Naive thymus-derived CD8-positive, alpha-beta T cell (primary cell): ENCODE data around the gene HOXC13. TPM values are rescaled to one million over a fixed set of nuclear protein-coding genes. Genes with fewer than 3 reads are reported as not detected.

Source experiments
- ATAC-seq, 2 donors: fragments of 150-1000 bp; cut with Tn5 transposase in 1 of 2; sonication (Bioruptor Pico), chemical (Tn5 transposase) in 1 of 2; 1 replicate in 1 of 2; 2 replicates in 1 of 2; pipeline ENCODE4 v1.10.0; 2021; ENCODE audit warnings: mild to moderate bottlenecking in 2 of 2, moderate library complexity in 2 of 2
- POLR2A ChIA-PET: fragments of 350-600 bp; sonication (Branson Sonifier 250); formaldehyde crosslinking; loops from one replicate; lab custom pipeline; 2021; ENCODE audit warnings: antibody characterized with exemption; lab: Charles Lee
- DNase-seq, 10 donors: peaks; one replicate each; pipeline versions ENCODE4 v3.0.0 to v3.0.0-alpha.2; 2020 to 2022
- H3K27ac Mint-ChIP-seq, 10 donors: one replicate each; pipeline ENCODE4 v1.8.0; 2020 to 2022; ENCODE audit warnings: mild to moderate bottlenecking in 10 of 10, mixed read lengths in 10 of 10, moderate library complexity in 4 of 10, inconsistent platforms in 1 of 10
- H3K27me3 Mint-ChIP-seq, 5 donors: one replicate each; pipeline ENCODE4 v1.8.0; 2021 to 2022; ENCODE audit warnings: mixed read lengths in 5 of 5
- H3K36me3 Mint-ChIP-seq, 3 donors: one replicate each; pipeline ENCODE4 v1.8.0; 2020 to 2022; ENCODE audit warnings: mixed read lengths in 3 of 3, mild to moderate bottlenecking in 2 of 3, inconsistent platforms in 1 of 3
- H3K4me1 Mint-ChIP-seq, 4 donors: one replicate each; pipeline ENCODE4 v1.8.0; 2021 to 2022; ENCODE audit warnings: mixed read lengths in 4 of 4
- H3K4me3 Mint-ChIP-seq, 10 donors: one replicate each; pipeline ENCODE4 v1.8.0; 2020 to 2022; ENCODE audit warnings: mild to moderate bottlenecking in 10 of 10, mixed read lengths in 10 of 10, moderate library complexity in 6 of 10, inconsistent platforms in 1 of 10
- H3K9me3 Mint-ChIP-seq, 9 donors: one replicate each; pipeline ENCODE4 v1.8.0; 2020 to 2022; ENCODE audit warnings: mixed read lengths in 9 of 9, mild to moderate bottlenecking in 3 of 9, inconsistent platforms in 1 of 9, moderate library complexity in 1 of 9
- polyA plus RNA-seq, 3 donors: library from polyadenylated mRNA; unstranded; fragments of 300-500 nt; fragmentation: Illumina TruSeq; gene quantifications; one replicate each; pipeline ENCODE4 v1.2.3, GENCODE V29; 2021
- total RNA-seq, 8 experiments: library from RNA in 2 of 8; stranded (reverse) in 2 of 8; gene quantifications; one replicate each; pipeline ENCODE4 v1.2.3 and lab custom pipeline; 2021 to 2026

The HOXC13 gene
- total and polyA plus RNA-seq, 5 experiments from 2014 or later = not detected

DNA sequence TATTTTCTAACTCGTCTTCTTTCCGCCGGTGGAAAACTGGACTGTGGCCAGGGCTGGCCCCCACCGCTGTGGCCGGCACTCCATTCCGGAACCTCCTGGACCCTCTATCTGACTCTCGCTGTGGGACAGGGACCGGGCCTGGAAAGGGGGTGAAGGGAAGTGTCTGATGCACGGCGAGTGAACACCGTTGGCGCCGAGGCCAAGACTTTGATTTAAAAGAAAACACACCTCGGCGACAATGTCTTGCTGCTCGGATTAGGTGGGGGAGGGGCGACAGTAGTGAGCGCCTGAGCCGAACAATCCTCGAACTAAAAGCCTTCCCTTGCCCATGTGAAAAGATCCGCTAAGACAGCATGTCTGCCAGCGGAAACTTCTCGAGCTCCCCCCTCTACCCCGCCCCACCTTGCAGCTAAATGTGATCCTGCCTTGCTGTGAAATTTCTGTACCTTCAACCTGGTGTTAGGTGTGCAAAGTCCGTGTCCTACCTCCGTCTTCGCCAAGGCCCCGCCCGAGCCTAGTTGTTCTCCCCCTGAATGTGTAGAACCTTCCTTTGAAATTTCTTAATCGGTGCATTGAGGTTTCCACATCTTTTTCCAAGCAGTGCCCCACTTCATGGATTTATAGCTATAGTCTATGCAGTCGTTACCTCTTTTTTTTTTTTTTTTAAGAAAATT is 37.0 kb downstream of the HOXC13 start:
- POLR2A ChIA-PET = interaction anchor here (0.6 kb wide), 2 partner anchors 10 to 1740 kb away, joined by 3 to 4 read pairs; partner anchors contain the start of gene BLOC1S1
- H3K36me3 Mint-ChIP-seq = peaks cover 5 to 14% (median 8%) of the 10 kb centered on the region in 3 donors
- H3K4me3 Mint-ChIP-seq = peak overlapping the region; percentile 38 to 77 (median 71)
- ATAC-seq (no peak), DNase-seq (peak in 1 of 10 donors; percentile 54)
- peaks cover 0 to 27% (median 11%) of the 10 kb centered on the region in 9 donors for H3K9me3 Mint-ChIP-seq
- peaks cover 56 to 98% (median 80%) of the 10 kb centered on the region in 5 donors for H3K27me3 Mint-ChIP-seq
- H3K27ac Mint-ChIP-seq = peak overlapping the region in 2 of 10 donors; percentile 52 to 66
- H3K4me1 Mint-ChIP-seq = peaks cover 8 to 35% (median 21%) of the 10 kb centered on the region in 4 donors

DNA sequence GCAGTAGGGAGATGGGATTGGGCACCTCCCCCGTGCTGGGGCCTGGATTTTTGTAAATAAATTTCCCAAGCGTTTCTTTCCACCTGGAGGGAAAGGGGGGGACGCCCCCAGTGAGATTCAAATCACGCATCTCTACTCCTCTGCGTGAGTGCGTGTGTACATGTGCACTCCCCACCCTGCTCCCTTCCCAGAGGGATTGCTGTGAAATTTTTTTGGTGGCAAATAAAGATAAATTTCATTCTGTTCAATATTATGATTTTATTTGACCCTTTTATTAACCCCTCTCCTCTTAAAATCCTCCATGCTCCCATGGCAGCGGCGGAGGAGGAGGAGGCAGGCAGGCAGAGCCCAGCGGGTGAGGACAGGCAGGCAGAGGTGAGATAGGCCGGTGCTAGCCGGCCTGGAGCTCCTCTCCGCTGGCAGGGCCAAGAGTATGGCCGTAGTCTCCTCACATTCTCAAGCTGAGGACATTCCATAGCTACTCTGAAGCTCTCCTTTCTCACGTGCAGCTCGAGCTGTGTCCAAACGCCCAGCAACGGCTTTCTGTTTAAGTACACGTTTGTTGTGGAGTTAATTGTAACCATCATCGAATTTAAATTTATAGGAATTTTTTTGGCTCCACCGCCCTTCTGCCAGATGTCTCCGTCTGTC is 37.7 kb downstream of the HOXC13 start:
- peak overlapping the region in 1 of 10 donors; percentile 66 for H3K27ac Mint-ChIP-seq
- no peak for ATAC-seq

DNA sequence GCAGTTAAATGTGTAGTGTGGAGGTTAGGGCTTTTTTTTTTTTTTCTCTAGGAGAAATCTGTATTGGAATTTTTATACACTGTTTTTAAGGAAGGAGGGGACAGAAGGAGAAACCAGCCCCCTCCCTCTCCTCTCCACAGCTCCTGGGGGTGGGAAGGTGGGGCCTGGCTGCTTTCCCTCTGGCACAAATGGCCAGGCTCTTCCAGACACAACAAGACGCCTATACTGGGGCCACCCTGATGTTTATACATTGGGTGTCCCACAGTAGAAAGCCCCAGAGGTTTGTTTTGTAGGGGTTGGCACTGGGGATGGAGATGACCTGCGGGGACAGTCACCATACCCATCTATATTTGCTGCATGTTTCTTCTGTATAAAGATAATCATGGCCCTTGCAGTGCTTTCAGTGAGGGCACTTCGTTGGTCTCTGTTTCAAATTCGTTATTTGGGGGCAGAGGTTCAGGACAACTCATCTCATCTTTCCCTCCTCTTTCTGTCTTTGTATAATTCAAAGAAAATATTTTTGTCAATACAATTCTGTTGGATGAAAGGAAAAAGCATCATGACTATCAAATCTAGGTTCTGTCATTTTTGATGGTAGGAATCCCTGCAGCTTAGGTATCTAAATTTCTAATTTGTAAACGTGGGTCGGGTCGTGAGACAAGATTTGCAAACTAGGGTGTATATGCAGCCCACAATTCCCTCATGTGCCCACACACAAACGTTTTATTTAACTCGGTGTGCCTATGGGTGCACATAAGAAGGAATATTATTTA is 38.4 kb downstream of the HOXC13 start:
- DNase-seq (peak in 1 of 10 donors; percentile 7), ATAC-seq (no peak)
- POLR2A ChIA-PET = interaction anchor here (0.6 kb wide), 1 partner anchor 13 kb away, joined by 3 read pairs; no protein-coding TSS in a partner anchor
- Mint-ChIP-seq H3K36me3 (peaks cover 5 to 14% (median 8%) of the 10 kb centered on the region in 3 donors), H3K27me3 (peaks cover 52 to 98% (median 80%) of the 10 kb centered on the region in 5 donors), H3K9me3 (peaks cover 0 to 26% (median 10%) of the 10 kb centered on the region in 9 donors), H3K27ac (no peak overlapping the region), H3K4me1 (peaks cover 8 to 41% (median 23%) of the 10 kb centered on the region in 4 donors), H3K4me3 (peak overlapping the region in 1 of 10 donors; percentile 14)

More for the DNA sequence above, 37.7 kb downstream of the HOXC13 start:
- H3K36me3 Mint-ChIP-seq = peaks cover 5 to 14% (median 8%) of the 10 kb centered on the region in 3 donors
- peaks cover 0 to 27% (median 11%) of the 10 kb centered on the region in 9 donors for H3K9me3 Mint-ChIP-seq
- no peak for DNase-seq
- H3K4me1 Mint-ChIP-seq = peaks cover 8 to 41% (median 23%) of the 10 kb centered on the region in 4 donors
- peak overlapping the region in 2 of 10 donors; percentile 14 to 77 for H3K4me3 Mint-ChIP-seq
- POLR2A ChIA-PET = interaction anchor here (0.6 kb wide), 3 partner anchors 11 to 1740 kb away, joined by 3 to 4 read pairs (median 3); partner anchors contain the start of gene BLOC1S1
- peaks cover 56 to 98% (median 80%) of the 10 kb centered on the region in 5 donors for H3K27me3 Mint-ChIP-seq

DNA sequence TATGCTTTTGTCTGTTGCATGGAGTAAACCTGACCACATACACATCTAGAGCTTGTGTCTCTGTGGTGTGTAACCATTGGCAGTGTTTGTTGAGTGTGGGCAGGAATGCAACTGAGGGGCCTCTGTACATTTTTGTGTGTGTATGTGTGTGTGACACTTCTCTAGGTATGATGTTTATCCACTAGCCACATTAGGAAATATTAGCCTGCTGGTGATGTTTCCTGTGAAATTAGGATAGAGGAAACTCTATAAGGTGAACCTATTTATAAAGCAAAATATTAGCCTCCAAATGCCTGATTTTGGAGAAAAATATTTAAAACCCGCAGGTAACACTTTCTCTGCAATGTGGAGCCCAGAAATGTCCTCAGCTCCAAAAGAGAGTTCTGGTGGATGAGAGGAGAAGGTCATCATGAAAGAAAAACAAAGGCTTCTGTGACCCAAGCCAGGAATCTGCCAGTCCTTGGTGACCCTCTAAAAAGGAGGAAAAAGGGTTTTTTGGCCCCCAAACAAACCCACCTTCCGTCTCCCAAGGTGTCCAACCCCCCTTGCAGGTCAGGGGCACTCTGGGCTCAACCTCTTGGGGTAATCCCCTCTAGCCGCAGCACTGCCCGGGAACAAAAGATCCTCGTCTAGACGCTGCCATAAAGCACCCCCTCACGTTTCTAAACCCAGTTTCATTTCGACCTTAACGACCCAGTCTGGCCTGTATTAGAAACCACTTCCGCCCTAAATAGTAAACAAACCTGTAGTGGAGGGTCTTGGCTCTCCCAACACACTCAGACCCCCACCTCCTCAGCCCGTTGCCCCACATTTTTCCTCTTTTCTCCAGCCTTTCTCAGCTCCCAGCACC is 39.2 kb downstream of the HOXC13 start:
- Mint-ChIP-seq H3K9me3 (peaks cover 0 to 27% (median 6%) of the 10 kb centered on the region in 9 donors), H3K4me1 (peaks cover 8 to 40% (median 23%) of the 10 kb centered on the region in 4 donors), H3K36me3 (peaks cover 2 to 14% (median 8%) of the 10 kb centered on the region in 3 donors), H3K4me3 (no peak overlapping the region), H3K27ac (no peak overlapping the region), H3K27me3 (peaks cover 51 to 98% (median 77%) of the 10 kb centered on the region in 5 donors)
- POLR2A ChIA-PET = no interaction called here
- DNase-seq (no peak), ATAC-seq (no peak)

DNA sequence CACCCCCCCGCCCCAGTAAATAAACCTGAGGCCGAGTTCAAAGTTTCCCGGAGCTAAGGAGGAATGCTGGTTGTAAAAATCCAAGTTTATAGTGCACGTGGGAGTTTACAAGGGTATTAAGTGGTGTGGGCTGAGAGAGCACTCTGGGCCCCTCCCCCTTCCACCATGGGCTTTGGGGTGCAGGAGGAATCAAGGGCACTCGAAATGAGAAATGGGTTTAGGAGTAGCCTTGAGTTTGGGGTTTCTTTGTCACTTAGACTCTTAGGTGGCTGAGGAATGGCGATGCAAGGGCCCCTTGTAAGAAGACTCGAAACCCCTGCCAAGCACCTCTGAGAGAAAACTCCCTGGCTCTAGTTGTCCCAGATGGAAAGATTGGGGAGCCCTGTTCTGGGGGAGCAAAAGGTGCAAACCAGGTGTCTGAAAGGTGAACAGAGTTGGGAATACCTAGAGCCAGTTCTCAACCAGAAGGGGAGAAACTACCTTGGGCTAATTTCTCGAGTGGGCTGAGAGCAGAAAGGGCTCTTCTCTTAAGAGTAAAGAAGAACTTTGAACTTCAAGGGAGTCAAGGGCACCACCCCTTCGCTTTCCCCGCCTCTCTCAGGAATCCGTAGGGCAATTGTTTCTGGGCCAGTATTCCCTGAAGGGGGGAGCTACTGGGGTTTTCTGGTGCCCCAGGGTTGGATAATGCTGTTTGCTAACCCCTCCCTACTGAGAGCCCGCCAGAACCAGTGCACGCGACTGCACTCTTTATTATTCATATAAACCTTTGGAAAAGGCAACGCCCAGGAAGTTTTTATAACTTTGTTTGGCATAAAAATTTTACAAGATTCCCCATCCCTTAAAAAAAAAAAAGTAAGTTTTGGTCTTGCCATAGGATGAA is 40.1 kb downstream of the HOXC13 start:
- Mint-ChIP-seq H3K9me3 (peaks cover 0 to 23% (median 0%) of the 10 kb centered on the region in 9 donors), H3K27ac (no peak overlapping the region), H3K4me1 (peaks cover 4 to 31% (median 18%) of the 10 kb centered on the region in 4 donors), H3K27me3 (peaks cover 51 to 98% (median 79%) of the 10 kb centered on the region in 5 donors), H3K36me3 (peaks cover 2 to 9% (median 4%) of the 10 kb centered on the region in 3 donors), H3K4me3 (peak overlapping the region in 1 of 10 donors; percentile 20)
- DNase-seq (no peak), ATAC-seq (no peak)
- POLR2A ChIA-PET = interaction anchor here (0.7 kb wide), 1 partner anchor 37 kb away, joined by 3 read pairs; no protein-coding TSS in a partner anchor

DNA sequence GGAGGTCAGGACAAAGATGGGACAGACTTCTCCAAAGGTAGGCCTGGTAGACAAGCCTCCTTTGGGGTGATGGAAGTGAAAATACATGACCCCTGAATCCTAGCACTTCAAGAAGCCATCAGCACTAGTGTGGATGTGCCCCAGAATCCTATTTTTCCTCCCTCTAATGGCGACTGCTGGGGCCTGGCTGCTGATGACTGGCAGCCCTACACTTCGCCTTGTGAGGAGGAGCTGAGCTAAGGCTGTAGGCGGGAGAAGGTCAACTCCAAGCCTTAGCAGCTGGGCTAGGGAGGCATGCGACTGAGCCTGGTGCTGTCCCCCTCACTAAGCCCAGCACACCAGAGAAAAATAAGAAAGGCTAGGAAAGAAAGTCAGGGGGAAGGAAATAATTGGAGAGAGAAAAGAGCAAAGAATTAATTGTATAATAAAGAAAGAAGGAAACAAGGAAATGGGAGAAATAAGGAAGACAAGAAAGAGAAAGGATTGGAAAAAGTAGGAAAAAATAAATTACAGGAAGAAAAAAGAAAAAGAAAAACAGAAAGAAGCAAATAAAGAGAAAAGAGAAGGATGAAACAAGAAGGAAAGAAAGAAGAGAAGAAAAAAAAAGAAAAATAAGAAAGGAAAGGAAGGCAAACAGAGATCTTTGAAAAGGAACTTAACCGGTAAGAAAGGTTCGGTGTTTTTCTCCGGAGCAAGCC is 41.6 kb downstream of the HOXC13 start:
- Mint-ChIP-seq H3K9me3 (peaks cover 0 to 23% (median 0%) of the 10 kb centered on the region in 9 donors), H3K4me3 (peak overlapping the region in 4 of 10 donors; percentile 8 to 45 (median 28)), H3K36me3 (peaks cover 2 to 9% (median 4%) of the 10 kb centered on the region in 3 donors), H3K27ac (peak overlapping the region in 1 of 10 donors; percentile 63), H3K27me3 (peaks cover 53 to 99% (median 82%) of the 10 kb centered on the region in 5 donors), H3K4me1 (peaks cover 2 to 28% (median 14%) of the 10 kb centered on the region in 4 donors)
- ATAC-seq (no peak), DNase-seq (no peak)
- POLR2A ChIA-PET = no interaction called here

DNA sequence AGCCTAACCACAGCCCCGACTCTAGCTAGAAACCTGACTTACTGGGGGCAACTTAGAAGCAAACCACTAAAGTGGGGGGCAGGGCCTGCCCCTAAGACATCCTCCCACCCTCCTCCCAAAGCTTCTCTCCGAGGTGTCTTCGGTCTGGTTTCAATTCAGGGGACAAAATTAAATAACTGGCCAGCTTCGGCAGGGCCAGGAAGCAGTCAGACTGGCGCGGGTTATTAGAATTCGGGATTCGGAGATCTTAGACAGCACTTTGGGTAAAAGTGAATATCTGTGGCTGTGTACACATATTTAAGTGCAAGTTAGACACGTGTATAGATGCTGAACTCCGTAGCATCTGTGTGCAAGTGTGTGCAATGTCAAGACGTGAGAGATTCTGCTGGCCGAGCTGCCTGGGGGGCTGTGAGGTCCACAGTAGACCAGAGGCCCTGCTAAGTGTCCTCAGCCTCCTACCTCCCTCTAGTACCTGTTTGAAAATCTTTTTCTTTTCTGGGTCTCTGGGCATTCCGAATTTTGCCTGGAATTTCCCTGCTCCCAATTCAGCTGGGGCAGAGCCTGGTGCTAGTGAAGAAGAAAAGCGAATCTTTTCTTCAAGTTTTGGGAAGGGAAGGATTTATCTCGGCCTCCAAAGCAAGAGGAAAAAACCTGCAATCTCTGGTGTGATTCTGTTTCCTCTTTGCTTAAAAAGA is 42.3 kb downstream of the HOXC13 start:
- peaks cover 2 to 9% (median 4%) of the 10 kb centered on the region in 3 donors for H3K36me3 Mint-ChIP-seq
- H3K4me3 Mint-ChIP-seq = no peak overlapping the region
- POLR2A ChIA-PET = no interaction called here
- peaks cover 4 to 26% (median 13%) of the 10 kb centered on the region in 4 donors for H3K4me1 Mint-ChIP-seq
- DNase-seq = no peak
- ATAC-seq = peak in 1 of 2 donors; percentile 35
- peaks cover 50 to 99% (median 80%) of the 10 kb centered on the region in 5 donors for H3K27me3 Mint-ChIP-seq
- H3K9me3 Mint-ChIP-seq = peaks cover 0 to 22% (median 0%) of the 10 kb centered on the region in 9 donors
- H3K27ac Mint-ChIP-seq = peak overlapping the region in 1 of 10 donors; percentile 79

DNA sequence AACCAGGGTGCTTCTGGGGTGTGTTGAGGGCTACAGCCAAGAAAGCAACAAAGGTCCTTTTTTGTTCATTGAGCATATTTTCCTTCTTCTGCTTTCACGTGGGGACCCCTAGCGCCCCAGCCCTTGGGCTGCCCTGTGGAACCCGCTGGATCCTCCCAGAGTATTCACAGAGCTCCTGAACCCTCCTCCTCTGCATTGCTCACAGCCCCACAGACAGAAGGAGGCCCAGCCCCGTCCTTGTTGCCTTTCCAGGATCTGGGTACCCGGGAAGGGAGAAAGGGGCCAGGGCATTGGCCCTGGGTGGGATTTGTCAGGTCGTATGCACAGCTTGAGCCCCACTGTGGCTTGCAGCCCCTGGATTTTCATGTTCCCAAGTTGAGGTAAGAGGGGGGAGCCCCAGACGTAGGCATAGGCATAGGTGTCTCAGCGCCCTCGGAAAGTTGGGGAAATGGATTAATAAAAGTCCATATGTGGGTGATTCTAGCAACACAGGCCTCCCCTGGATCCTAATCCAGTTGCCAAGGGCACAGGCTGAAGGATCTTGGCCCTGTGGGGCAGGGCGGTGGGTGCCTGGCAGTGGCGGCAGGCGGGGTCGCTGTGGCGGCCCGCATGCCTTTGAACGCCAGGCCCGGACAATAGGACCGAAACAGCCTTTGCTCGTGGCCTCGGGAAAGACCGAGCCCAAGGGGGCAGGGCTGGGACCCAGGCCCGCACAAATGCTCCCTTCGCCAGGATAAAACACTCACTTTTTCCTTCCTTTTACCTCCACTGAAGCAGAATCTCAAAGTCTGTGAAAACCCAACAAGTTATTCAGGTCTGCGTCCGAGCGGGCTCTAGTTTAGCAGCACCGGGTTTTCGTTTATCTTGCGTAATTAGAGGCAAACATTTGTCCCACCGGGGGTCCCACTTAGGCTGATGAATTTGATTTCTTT is 43.3 kb downstream of the HOXC13 start:
- POLR2A ChIA-PET = no interaction called here
- Mint-ChIP-seq H3K9me3 (peaks cover 0 to 21% (median 0%) of the 10 kb centered on the region in 9 donors), H3K27ac (peak overlapping the region in 2 of 10 donors; percentile 45 to 59), H3K27me3 (peaks cover 54 to 99% (median 82%) of the 10 kb centered on the region in 5 donors), H3K36me3 (peaks cover 2 to 5% (median 4%) of the 10 kb centered on the region in 3 donors), H3K4me1 (peaks cover 7 to 26% (median 20%) of the 10 kb centered on the region in 4 donors), H3K4me3 (no peak overlapping the region)
- DNase-seq = no peak
- ATAC-seq = no peak
